Measurements from ENCODE around the gene ANKRD10.

- no peak for TF ChIP-seq POLR2A (IDR thresholded peaks at IDR 0.05)
- no peak for TF ChIP-seq CTCF (IDR thresholded peaks at IDR 0.05)
Observed at GRCh38 chr13:110880627-110881026, 34.2 kb downstream of the ANKRD10 start.
